DND-41 (cell line): ENCODE results near the gene LTB4R2.
A peak's percentile ranks its signal among the peaks of the same experiment; 100 is the strongest.

Experiments
- ATAC-seq: fragments of 200-7000 bp; cut with Tn5 transposase; 3 replicates; pipeline ENCODE4 v1.9.1; 2021; ENCODE audit warnings: low read depth; ENCODE audit not compliant: insufficient read depth
- DNase-seq: peaks from one replicate; pipeline ENCODE4 v3.0.0-alpha.2; 2020
- H2AFZ ChIP-seq: 2 replicates; pipeline ENCODE4 v1.6.0; 2012; ENCODE audit warnings: low read depth, low read length
- H3K27ac ChIP-seq: 2 replicates; pipeline ENCODE4 v1.5.1; 2012; ENCODE audit warnings: low read length, inconsistent platforms
- H3K27me3 ChIP-seq: fragments of 200-600 bp; sonication (generic); 2 replicates; pipeline ENCODE4 v1.6.0; 2012; ENCODE audit warnings: low read length, mild to moderate bottlenecking, inconsistent platforms; ENCODE audit not compliant: insufficient read depth, poor library complexity
- H3K36me3 ChIP-seq: 2 replicates; pipeline ENCODE4 v1.5.1; 2012; ENCODE audit warnings: low read length, inconsistent platforms; ENCODE audit not compliant: insufficient read depth
- H3K4me1 ChIP-seq: 2 replicates; pipeline ENCODE4 v1.5.1; 2012; ENCODE audit warnings: mild to moderate bottlenecking, low read length; ENCODE audit not compliant: insufficient read depth
- H3K4me2 ChIP-seq: 2 replicates; pipeline ENCODE4 v1.6.0; 2012; ENCODE audit warnings: mild to moderate bottlenecking, moderate library complexity, low read length, inconsistent platforms; ENCODE audit not compliant: insufficient read depth
- H3K4me3 ChIP-seq, 2 experiments: fragments of 200-600 bp in 1 of 2; shearing (Covaris generic) in 1 of 2; 2 replicates each; pipeline ENCODE4 v1.5.1; 2012 to 2016; ENCODE audit warnings: inconsistent platforms in 2 of 2, low read length in 2 of 2, mild to moderate bottlenecking in 2 of 2, low read depth in 1 of 2, moderate library complexity in 1 of 2
- H3K79me2 ChIP-seq: 2 replicates; pipeline ENCODE4 v1.6.0; 2012; ENCODE audit warnings: low read length, inconsistent platforms; ENCODE audit not compliant: insufficient read depth
- H3K9ac ChIP-seq: 2 replicates; pipeline ENCODE4 v1.6.0; 2012; ENCODE audit warnings: low read depth, mild to moderate bottlenecking, inconsistent platforms, low read length, moderate library complexity
- H3K9me3 ChIP-seq: 2 replicates; pipeline ENCODE4 v1.5.1; 2012; ENCODE audit warnings: low read length, moderate library complexity, mild to moderate bottlenecking, inconsistent platforms; ENCODE audit not compliant: insufficient read depth, severe bottlenecking
- H4K20me1 ChIP-seq: 2 replicates; pipeline ENCODE4 v1.6.0; 2012; ENCODE audit warnings: low read length; ENCODE audit not compliant: insufficient read depth
- EZH2 ChIP-seq: IDR thresholded peaks from 3 replicates; pipeline ENCODE4 v1.6.1; 2012; ENCODE audit warnings: borderline replicate concordance, low read depth, mild to moderate bottlenecking, moderate library complexity, low read length, inconsistent platforms; ENCODE audit not compliant: severe bottlenecking
- TF ChIP-seq, protein P1 (sequence below): IDR thresholded peaks from 2 replicates; pipeline ENCODE4 v1.5.1; 2012; ENCODE audit warnings: borderline replicate concordance, low read length, moderate library complexity, mild to moderate bottlenecking; ENCODE audit not compliant: poor library complexity, severe bottlenecking; ENCODE audit errors: extremely low read depth

LTB4R2 gene

DNA sequence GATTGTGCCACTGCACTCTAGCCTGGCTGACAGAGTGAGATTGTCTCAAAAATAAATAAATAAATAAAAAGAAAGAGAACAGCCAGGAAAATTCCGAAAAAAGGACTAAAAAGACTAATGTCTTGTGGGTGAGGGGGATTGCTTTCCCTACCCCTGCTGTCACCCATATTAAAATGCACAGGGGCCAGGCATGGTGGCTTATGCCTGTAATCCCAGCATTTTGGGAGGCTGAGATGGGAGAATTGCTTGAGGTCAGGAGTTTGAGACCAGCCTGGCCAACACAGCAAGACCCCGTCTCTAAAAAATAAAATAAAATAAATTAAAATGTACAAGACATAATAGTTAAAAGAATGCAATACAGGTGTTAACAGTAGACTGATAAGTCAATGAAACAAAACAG, 16.4 kb upstream of the LTB4R2 start:
- Histone ChIP-seq H3K27ac (no peak overlapping the region), H3K4me2 (no peak overlapping the region), H3K36me3 (peaks cover 40% of the 10 kb centered on the region), H3K4me3 (no peak overlapping the region), H4K20me1 (no peaks in the 10 kb centered on the region), H2AFZ (no peak overlapping the region), H3K9me3 (no peaks in the 10 kb centered on the region), H3K9ac (no peak overlapping the region), H3K4me1 (peaks cover 19% of the 10 kb centered on the region), H3K79me2 (no peaks in the 10 kb centered on the region), H3K27me3 (no peaks in the 10 kb centered on the region)
- DNase-seq (no peak), ATAC-seq (no peak)
- TF ChIP-seq, protein P1, sequence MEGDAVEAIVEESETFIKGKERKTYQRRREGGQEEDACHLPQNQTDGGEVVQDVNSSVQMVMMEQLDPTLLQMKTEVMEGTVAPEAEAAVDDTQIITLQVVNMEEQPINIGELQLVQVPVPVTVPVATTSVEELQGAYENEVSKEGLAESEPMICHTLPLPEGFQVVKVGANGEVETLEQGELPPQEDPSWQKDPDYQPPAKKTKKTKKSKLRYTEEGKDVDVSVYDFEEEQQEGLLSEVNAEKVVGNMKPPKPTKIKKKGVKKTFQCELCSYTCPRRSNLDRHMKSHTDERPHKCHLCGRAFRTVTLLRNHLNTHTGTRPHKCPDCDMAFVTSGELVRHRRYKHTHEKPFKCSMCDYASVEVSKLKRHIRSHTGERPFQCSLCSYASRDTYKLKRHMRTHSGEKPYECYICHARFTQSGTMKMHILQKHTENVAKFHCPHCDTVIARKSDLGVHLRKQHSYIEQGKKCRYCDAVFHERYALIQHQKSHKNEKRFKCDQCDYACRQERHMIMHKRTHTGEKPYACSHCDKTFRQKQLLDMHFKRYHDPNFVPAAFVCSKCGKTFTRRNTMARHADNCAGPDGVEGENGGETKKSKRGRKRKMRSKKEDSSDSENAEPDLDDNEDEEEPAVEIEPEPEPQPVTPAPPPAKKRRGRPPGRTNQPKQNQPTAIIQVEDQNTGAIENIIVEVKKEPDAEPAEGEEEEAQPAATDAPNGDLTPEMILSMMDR, result no peak
- no peak for TF ChIP-seq EZH2

DNA sequence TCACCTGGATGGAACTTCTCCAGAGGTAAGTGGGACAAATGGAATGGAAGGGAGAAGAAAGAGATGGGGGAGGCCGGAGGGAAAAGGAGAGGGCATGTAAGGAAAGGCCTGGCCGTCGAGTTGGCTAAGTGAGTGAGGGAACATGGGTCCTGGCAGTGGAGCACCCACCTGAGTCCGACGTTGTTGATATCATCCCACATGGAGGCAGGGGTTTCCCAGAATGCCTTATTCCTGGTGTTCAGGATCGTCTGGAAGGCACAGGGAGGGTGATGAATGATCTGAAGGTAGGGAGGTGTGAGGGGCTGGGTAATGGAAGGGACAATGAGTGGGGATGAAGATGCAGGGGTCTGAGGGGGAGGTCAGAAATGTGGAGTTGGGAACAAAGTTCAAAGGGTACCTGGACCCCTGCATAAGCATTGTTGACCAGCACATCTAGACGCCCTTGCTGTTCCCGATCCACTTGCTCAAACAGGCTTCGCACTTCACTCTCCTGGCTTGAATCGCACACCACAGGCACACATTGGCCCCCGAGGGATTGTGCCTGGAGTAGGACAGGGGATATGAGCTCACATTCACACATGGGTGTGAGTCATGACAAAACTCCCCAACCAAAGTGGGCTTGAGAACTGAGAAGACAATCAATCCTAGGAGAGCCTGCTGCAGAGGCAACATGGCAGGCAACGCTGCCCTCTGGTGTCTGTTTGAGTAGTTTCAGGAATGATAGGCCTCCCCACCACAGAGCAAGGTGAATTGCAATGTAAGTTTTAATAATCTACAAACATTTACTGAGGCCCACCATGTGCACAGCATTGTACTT, 13.4 kb upstream of the LTB4R2 start:
- DNase-seq (peak; percentile 71), ATAC-seq (peak; percentile 80)
- Histone ChIP-seq H3K36me3 (peaks cover 29% of the 10 kb centered on the region), H4K20me1 (peaks cover 5% of the 10 kb centered on the region; the same call in 1 of the 2 replicates), H3K4me1 (peaks cover 43% of the 10 kb centered on the region), H3K27ac (no peak overlapping the region), H3K79me2 (peaks cover 25% of the 10 kb centered on the region), H3K4me3 (no peak overlapping the region), H3K4me2 (0 out of 2 replicates have a peak overlapping the region, but pooled peaks have one; percentile 7), H2AFZ (no peak overlapping the region; the same call in 1 of the 2 replicates), H3K9ac (no peak overlapping the region), H3K27me3 (no peaks in the 10 kb centered on the region), H3K9me3 (no peaks in the 10 kb centered on the region)
- no peak for TF ChIP-seq EZH2
- TF ChIP-seq, protein P1, result peak; percentile 89

DNA sequence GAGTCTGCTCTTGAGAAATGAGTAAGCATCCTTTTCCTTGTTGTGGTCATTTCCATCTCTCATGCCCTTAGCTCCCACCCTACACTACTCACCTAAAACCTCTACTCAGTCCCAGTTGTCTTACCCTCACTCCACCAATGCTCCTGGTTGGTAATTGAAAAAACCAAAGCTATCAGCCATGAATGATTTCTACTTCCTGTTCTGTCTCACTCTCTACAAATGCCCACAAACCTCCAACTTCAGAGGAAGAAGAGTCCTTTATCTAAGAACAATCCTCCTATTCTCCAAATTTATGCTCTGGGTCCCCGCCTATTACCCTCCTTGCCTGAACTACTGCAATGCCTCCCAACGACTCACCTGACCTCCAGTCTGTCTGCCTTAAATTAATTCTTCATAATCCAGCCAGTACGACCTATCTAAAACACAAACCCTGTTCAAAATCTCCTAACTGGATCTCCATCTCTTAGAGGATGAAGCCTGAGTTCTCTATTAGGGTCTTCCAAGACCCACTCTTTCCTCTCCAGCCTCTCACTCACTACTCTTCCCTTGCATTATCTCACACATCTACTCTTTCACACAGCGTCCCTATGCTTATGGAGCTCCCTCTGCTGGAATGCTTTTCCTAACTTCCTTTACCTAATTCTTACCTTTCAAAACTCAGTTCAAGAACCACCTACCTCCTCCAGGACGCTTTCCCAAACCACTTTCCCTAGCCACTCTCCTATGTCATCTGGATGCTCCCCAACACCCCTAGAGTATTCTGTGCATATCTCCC, 12.6 kb upstream of the LTB4R2 start:
- Histone ChIP-seq H3K4me2 (no peak overlapping the region), H4K20me1 (peaks cover 5% of the 10 kb centered on the region; the same call in 1 of the 2 replicates), H2AFZ (no peak overlapping the region; the same call in 1 of the 2 replicates), H3K4me3 (no peak overlapping the region), H3K36me3 (peaks cover 32% of the 10 kb centered on the region), H3K4me1 (peaks cover 51% of the 10 kb centered on the region), H3K27me3 (no peaks in the 10 kb centered on the region), H3K79me2 (peaks cover 31% of the 10 kb centered on the region), H3K9ac (no peak overlapping the region), H3K27ac (peak overlapping the region; percentile 23; the same call in 1 of the 2 replicates), H3K9me3 (no peaks in the 10 kb centered on the region)
- TF ChIP-seq, protein P1, result peak; percentile 54
- TF ChIP-seq EZH2, result no peak
- ATAC-seq (peak; percentile 13; the same call in 2 of the 3 replicates), DNase-seq (no peak)
